BJ (cell line): ENCODE data around the gene AGFG2. TPM values are rescaled to one million over a fixed set of nuclear protein-coding genes. Genes with fewer than 3 reads are reported as not detected.

Source experiments
- CTCF ChIA-PET: fragments of 350-600 bp; formaldehyde crosslinking; extraction: SDS; loops from one replicate; lab custom pipeline; 2021; ENCODE audit warnings: antibody characterized with exemption, inconsistent platforms; lab: Yijun Ruan, JAX
- POLR2A ChIA-PET: fragments of 300-600 bp; sonication (Branson Sonifier 250); formaldehyde crosslinking; extraction: SDS; loops from one replicate; lab custom pipeline; 2021; ENCODE audit warnings: antibody characterized with exemption; lab: Charles Lee
- DNase-seq: peaks from one replicate; pipeline ENCODE4 v3.0.0-alpha.2; 2011; ENCODE audit warnings: low read depth
- H3K27me3 ChIP-seq: 2 replicates; pipeline ENCODE4 v1.6.0; 2011; ENCODE audit warnings: low read length; ENCODE audit not compliant: control insufficient read depth, insufficient read depth
- H3K36me3 ChIP-seq: 2 replicates; pipeline ENCODE4 v1.5.1; 2011; ENCODE audit warnings: low read length; ENCODE audit not compliant: control insufficient read depth, insufficient read depth
- H3K4me3 ChIP-seq: 2 replicates; pipeline ENCODE4 v1.5.1; 2011; ENCODE audit warnings: low read depth, mild to moderate bottlenecking, control low read depth, low read length
- polyA plus RNA-seq: library from polyadenylated mRNA; depleted of rRNA; stranded (reverse); fragments of >200 nt; gene quantifications from 2 replicates; pipeline ENCODE4 v1.2.3, GENCODE V29; 2011
- TF ChIP-seq, protein P1 (sequence below): IDR thresholded peaks from 2 replicates; pipeline ENCODE4 v1.5.1; 2011; ENCODE audit warnings: low read depth, mild to moderate bottlenecking, control low read depth, inconsistent platforms, low read length, moderate library complexity; ENCODE audit not compliant: insufficient read depth

AGFG2 gene
- polyA plus RNA-seq, 1 experiment: 10.9 TPM

DNA sequence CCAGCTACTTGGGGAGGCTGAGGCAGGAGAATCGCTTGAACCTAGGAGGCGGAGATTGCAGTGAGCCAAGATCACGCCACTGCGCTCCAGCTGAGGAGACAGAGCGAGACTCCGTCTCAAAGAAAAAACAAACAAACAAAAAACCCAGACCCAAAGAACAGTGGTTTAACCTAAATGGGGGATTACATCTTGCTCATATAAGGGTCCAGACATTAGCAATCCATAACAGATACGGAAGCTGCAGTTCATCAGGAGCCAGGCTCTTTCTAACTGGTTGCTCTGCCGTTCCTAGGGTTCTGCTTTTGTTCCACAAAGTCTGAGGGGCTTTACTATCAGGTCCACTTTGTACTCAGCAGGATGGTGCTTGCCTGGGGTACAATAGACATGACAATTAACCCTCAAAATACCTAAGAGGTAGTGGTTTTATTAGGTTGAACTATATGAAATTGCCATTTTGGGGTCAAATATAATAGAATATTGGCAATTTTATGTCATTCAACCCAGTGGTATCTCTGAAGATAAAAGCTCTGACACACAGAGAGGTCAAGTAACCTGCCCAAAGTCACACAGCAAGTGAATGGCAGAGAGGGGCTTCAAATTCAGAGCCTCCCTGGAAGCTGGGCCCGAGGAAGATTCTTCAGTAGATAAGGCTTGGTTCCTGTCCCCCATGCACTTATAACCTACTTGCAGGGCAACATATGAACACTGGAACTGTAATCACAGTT lies 34.0 kb upstream of the AGFG2 start:
- Histone ChIP-seq H3K4me3 (no peak overlapping the region), H3K36me3 (no peaks in the 10 kb centered on the region), H3K27me3 (peaks cover 2% of the 10 kb centered on the region; the same call in 1 of the 2 replicates)
- no peak for DNase-seq
- ChIA-PET CTCF (interaction anchor here (0.6 to 1.6 kb wide), 6 partner anchors 21 to 302 kb away, joined by 3 to 5 read pairs (median 4); partner anchors contain the start of genes NYAP1 and TSC22D4), POLR2A (no interaction called here)
- TF ChIP-seq, protein P1, sequence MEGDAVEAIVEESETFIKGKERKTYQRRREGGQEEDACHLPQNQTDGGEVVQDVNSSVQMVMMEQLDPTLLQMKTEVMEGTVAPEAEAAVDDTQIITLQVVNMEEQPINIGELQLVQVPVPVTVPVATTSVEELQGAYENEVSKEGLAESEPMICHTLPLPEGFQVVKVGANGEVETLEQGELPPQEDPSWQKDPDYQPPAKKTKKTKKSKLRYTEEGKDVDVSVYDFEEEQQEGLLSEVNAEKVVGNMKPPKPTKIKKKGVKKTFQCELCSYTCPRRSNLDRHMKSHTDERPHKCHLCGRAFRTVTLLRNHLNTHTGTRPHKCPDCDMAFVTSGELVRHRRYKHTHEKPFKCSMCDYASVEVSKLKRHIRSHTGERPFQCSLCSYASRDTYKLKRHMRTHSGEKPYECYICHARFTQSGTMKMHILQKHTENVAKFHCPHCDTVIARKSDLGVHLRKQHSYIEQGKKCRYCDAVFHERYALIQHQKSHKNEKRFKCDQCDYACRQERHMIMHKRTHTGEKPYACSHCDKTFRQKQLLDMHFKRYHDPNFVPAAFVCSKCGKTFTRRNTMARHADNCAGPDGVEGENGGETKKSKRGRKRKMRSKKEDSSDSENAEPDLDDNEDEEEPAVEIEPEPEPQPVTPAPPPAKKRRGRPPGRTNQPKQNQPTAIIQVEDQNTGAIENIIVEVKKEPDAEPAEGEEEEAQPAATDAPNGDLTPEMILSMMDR: no peak

DNA sequence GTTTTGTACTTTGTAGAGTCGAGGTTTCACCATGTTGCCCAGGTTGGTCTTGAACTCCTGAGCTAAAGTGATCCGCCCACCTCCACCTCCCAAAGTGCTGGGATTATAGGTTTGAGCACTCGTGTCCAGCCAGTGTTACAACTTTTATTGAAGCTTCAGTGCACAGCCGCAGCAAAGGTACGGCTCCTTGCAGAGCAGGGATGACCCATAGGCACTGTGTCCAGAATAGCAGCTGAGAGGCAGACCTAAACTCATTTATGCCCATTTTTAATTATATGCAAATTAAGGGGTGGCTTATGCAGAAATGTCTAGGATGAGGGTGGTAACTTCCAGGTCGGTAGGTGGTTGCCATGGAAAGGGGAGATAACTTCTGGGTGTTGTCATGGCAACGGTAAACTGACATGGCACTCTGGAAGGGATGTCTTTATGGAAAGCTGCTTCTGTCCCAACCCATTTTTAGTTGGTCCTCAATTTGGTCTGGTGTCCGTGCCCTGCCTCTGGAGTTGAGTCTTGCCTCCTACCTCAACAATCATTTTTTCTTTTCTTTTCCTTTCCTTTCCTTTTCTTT lies 32.6 kb upstream of the AGFG2 start:
- DNase-seq: no peak
- TF ChIP-seq, protein P1: no peak
- ChIA-PET POLR2A (no interaction called here), CTCF (interaction anchor here (0.6 to 0.9 kb wide), 2 partner anchors 53 to 54 kb away, joined by 3 to 4 read pairs; no protein-coding TSS in a partner anchor)
- Histone ChIP-seq H3K36me3 (no peaks in the 10 kb centered on the region), H3K4me3 (no peak overlapping the region), H3K27me3 (peaks cover 2% of the 10 kb centered on the region; the same call in 1 of the 2 replicates)

DNA sequence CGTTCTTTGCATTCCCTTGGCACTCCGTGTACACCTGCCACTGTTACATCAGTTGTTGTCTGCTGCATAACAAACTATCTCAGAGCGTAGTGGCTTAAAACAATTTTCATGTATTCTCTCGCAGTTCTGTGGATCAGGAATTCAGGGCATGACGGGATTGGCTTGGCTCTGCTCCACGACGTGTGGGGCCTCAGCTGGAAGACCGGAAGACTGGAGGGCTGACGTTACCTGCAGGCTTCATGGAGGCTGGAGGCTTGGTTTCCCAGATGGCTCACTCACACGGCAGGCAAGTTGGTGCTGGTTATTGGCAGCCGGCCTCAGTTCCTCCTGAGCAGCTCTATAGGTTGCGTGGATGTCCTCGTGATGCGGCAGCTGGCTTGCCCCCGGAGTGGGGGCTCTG lies 29.8 kb upstream of the AGFG2 start:
- no peak overlapping the region for H3K4me3 ChIP-seq
- TF ChIP-seq, protein P1: no peak
- peaks cover 2% of the 10 kb centered on the region; the same call in 1 of the 2 replicates for H3K27me3 ChIP-seq
- CTCF ChIA-PET: interaction anchor here (0.9 kb wide), 1 partner anchor 30 kb away, joined by 4 read pairs; the partner anchor contains the start of gene AGFG2
- POLR2A ChIA-PET: no interaction called here
- H3K36me3 ChIP-seq: no peaks in the 10 kb centered on the region
- DNase-seq: peak; percentile 26

DNA sequence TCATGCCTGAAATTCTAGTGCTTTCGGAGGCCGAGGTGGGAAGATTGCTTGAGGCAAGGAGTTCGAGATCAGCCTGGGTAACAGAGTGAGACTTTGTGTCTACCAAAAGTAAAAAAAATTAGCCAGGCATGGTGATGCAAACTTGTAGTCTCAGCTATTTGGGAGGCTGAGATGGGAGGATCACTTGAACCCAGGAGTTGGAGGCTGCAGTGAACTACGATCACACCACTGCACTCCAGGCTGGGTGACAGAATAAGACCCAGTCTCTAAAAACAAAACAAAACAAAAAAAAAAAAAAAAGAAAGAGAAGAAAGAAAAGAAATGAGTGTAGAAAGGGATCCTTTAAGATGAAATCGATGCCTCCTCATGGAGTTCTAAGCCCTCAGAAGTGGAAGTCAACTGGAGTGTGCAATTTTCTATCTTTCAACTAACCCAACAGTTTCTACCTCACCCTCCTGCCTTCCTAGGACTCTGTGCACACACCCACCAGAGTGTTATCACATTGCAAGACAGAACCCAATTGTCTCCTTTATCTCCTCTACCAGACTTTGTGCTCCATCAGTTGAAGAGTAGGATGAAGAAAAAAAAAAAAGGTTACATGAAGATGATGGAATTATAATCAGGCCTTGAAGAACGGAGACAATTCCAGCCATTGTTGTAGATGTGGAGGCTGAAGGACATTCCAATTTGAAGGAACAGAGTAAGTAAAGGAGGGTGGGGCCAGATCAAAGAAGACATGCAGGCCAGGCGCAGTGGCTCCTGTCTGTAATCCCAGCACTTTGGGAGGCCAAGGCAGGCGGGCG lies 28.4 kb upstream of the AGFG2 start:
- TF ChIP-seq, protein P1: no peak
- Histone ChIP-seq H3K4me3 (no peak overlapping the region), H3K27me3 (peaks cover 2% of the 10 kb centered on the region; the same call in 1 of the 2 replicates), H3K36me3 (no peaks in the 10 kb centered on the region)
- ChIA-PET CTCF (no interaction called here), POLR2A (no interaction called here)
- DNase-seq: no peak
